Iris pigment epithelial cell (primary cell): ENCODE data around the gene FTCDNL1.

Experiments
- DNase-seq: peaks from one replicate; pipeline ENCODE4 v3.0.0-alpha.2; 2011; ENCODE audit warnings: low read depth

The FTCDNL1 gene

GRCh38 chr2:199842631-199843395 is 8.2 kb downstream of the FTCDNL1 start:
- no peak for DNase-seq

GRCh38 chr2:199841409-199841808 is 9.6 kb downstream of the FTCDNL1 start:
- DNase-seq, result no peak

GRCh38 chr2:199838399-199838798 is 12.6 kb downstream of the FTCDNL1 start:
- DNase-seq, result no peak

GRCh38 chr2:199836943-199837342 is 14.0 kb downstream of the FTCDNL1 start:
- DNase-seq, result no peak

GRCh38 chr2:199833525-199833924 is 17.5 kb downstream of the FTCDNL1 start:
- peak; percentile 0 for DNase-seq

GRCh38 chr2:199830531-199830930 is 20.5 kb downstream of the FTCDNL1 start:
- no peak for DNase-seq

- DNase-seq, result no peak
Measured at GRCh38 chr2:199829628-199830027, 21.4 kb downstream of the FTCDNL1 start.

- no peak for DNase-seq
Measured at GRCh38 chr2:199819746-199820145, 31.2 kb downstream of the FTCDNL1 start.

- no peak for DNase-seq
Measured at GRCh38 chr2:199818754-199819153, 32.2 kb downstream of the FTCDNL1 start.

- no peak for DNase-seq
Measured at GRCh38 chr2:199818026-199818425, 33.0 kb downstream of the FTCDNL1 start.

GRCh38 chr2:199814817-199815211 is 36.2 kb downstream of the FTCDNL1 start:
- no peak for DNase-seq

- DNase-seq, result no peak
Measured at GRCh38 chr2:199814101-199814816, 36.7 kb downstream of the FTCDNL1 start.

- no peak for DNase-seq
Measured at GRCh38 chr2:199812493-199812892, 38.5 kb downstream of the FTCDNL1 start.

GRCh38 chr2:199811346-199811745 is 39.6 kb downstream of the FTCDNL1 start:
- DNase-seq, result no peak

GRCh38 chr2:199810422-199811171 is 40.4 kb downstream of the FTCDNL1 start:
- no peak for DNase-seq

- no peak for DNase-seq
Measured at GRCh38 chr2:199807966-199808365, 43.0 kb downstream of the FTCDNL1 start.

- peak; percentile 4 for DNase-seq
Measured at GRCh38 chr2:199806179-199806578, 44.8 kb downstream of the FTCDNL1 start.

- no peak for DNase-seq
Measured at GRCh38 chr2:199804831-199805230, 46.2 kb downstream of the FTCDNL1 start.

- no peak for DNase-seq
Measured at GRCh38 chr2:199798831-199799580, 52.0 kb downstream of the FTCDNL1 start.

- no peak for DNase-seq
Measured at GRCh38 chr2:199797431-199798403, 53.3 kb downstream of the FTCDNL1 start.

- DNase-seq, result no peak
Measured at GRCh38 chr2:199792381-199792780, 58.6 kb downstream of the FTCDNL1 start.
